ENCODE measurements around the gene FUT1.

DNA sequence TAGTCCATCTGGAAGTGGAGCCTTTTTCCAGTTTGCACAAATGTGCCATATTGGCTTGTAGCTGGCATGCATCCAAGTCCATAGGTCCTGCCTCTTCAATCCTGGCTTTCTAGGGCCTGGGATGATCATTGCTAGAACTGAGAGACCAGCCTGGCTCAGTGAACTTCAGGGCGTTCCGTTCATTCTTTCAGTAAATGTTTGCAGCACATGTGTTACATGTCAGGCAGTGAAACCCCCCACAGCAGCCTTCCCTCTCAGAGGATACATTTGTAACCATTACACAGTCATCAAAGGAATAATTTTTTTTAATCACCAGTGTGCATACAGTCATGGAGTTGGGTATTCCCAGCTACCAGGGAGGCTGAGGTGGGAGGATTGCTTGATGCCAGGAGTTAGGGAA lies 47.0 kb downstream of the FUT1 start:
- TF ChIP-seq, protein P1, sequence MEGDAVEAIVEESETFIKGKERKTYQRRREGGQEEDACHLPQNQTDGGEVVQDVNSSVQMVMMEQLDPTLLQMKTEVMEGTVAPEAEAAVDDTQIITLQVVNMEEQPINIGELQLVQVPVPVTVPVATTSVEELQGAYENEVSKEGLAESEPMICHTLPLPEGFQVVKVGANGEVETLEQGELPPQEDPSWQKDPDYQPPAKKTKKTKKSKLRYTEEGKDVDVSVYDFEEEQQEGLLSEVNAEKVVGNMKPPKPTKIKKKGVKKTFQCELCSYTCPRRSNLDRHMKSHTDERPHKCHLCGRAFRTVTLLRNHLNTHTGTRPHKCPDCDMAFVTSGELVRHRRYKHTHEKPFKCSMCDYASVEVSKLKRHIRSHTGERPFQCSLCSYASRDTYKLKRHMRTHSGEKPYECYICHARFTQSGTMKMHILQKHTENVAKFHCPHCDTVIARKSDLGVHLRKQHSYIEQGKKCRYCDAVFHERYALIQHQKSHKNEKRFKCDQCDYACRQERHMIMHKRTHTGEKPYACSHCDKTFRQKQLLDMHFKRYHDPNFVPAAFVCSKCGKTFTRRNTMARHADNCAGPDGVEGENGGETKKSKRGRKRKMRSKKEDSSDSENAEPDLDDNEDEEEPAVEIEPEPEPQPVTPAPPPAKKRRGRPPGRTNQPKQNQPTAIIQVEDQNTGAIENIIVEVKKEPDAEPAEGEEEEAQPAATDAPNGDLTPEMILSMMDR (IDR thresholded peaks at IDR 0.05) = no peak
- TF ChIP-seq POLR2A (IDR thresholded peaks at IDR 0.05; ENCODE audit: low read depth) = no peak
- TF ChIP-seq POLR2AphosphoS5 (IDR thresholded peaks at IDR 0.05) = no peak
